HT-29 (cell line): Measurements from ENCODE around the gene GLDC. TPM values are rescaled to one million over a fixed set of nuclear protein-coding genes. Genes with fewer than 3 reads are reported as not detected.
"Not testable (repeated sequence)": the region's sequence is repeated elsewhere in the genome, so short reads cannot be mapped to it uniquely, and the experiment has no call there.

ENCODE experiments used
- DNase-seq: peaks from one replicate; pipeline ENCODE4 v3.0.0-alpha.2; 2015; ENCODE audit warnings: low spot score
- total RNA-seq: library from RNA; depleted of rRNA; stranded (reverse); fragments of >200 nt; shearing (Covaris generic); gene quantifications from 2 replicates; pipeline ENCODE4 v1.2.3, GENCODE V29; 2014

GLDC gene
- total RNA-seq, 1 experiment from 2014 or later, result not detected

GRCh38 chr9:6566409-6567139, 79.0 kb downstream of the GLDC start:
- no peak for DNase-seq

GRCh38 chr9:6565312-6565711, 80.2 kb downstream of the GLDC start:
- DNase-seq, result no peak

GRCh38 chr9:6564868-6565267, 80.7 kb downstream of the GLDC start:
- no peak for DNase-seq

GRCh38 chr9:6564360-6564759, 81.2 kb downstream of the GLDC start:
- no peak for DNase-seq

GRCh38 chr9:6562871-6563430, 82.6 kb downstream of the GLDC start:
- DNase-seq, result no peak

- no peak for DNase-seq
These were observed 83.3 kb downstream of the GLDC start for GRCh38 chr9:6562201-6562600.

- DNase-seq, result no peak
These were observed 87.5 kb downstream of the GLDC start for GRCh38 chr9:6557883-6558616.

GRCh38 chr9:6553866-6554265, 91.7 kb downstream of the GLDC start:
- no peak for DNase-seq

- no peak for DNase-seq
These were observed 92.9 kb downstream of the GLDC start for GRCh38 chr9:6552498-6553121.

- DNase-seq, result no peak
These were observed 93.5 kb downstream of the GLDC start for GRCh38 chr9:6552033-6552432.

- no peak for DNase-seq
These were observed 94.4 kb downstream of the GLDC start for GRCh38 chr9:6551136-6551535.

GRCh38 chr9:6549106-6549800, 96.3 kb downstream of the GLDC start:
- DNase-seq, result no peak

GRCh38 chr9:6545017-6545691, 100.4 kb downstream of the GLDC start:
- DNase-seq, result no peak

GRCh38 chr9:6543204-6543603, 102.3 kb downstream of the GLDC start:
- DNase-seq, result no peak

GRCh38 chr9:6542617-6543016, 102.9 kb downstream of the GLDC start:
- not testable (repeated sequence) for DNase-seq

GRCh38 chr9:6538666-6539071, 106.9 kb downstream of the GLDC start:
- DNase-seq, result no peak

- no peak for DNase-seq
These were observed 109.9 kb downstream of the GLDC start for GRCh38 chr9:6535594-6535993.

- DNase-seq, result no peak
These were observed 120.0 kb downstream of the GLDC start for GRCh38 chr9:6525326-6526045.

GRCh38 chr9:6522263-6522662, 123.3 kb downstream of the GLDC start:
- no peak for DNase-seq

GRCh38 chr9:6512085-6512657, 133.4 kb downstream of the GLDC start:
- DNase-seq, result no peak
